HG03571 (cell line): Measurements from ENCODE around the gene COLEC12.
"Not testable (repeated sequence)": the region's sequence is repeated elsewhere in the genome, so short reads cannot be mapped to it uniquely, and the experiment has no call there.

Source experiments
- ATAC-seq: cut with Tn5 transposase; IDR thresholded peaks from one replicate; pipeline ENCODE4 v1.9.1; 2021; ENCODE audit not compliant: unreplicated experiment

Gene COLEC12

GRCh38 chr18:294566-294965, 205.9 kb downstream of the COLEC12 start:
- no peak for ATAC-seq

GRCh38 chr18:293536-293935, 207.0 kb downstream of the COLEC12 start:
- ATAC-seq, result no peak

- ATAC-seq, result no peak
Observed at GRCh38 chr18:292271-292670, 208.2 kb downstream of the COLEC12 start.

- ATAC-seq, result not testable (repeated sequence)
Observed at GRCh38 chr18:289970-290369, 210.5 kb downstream of the COLEC12 start.

- no peak for ATAC-seq
Observed at GRCh38 chr18:289026-289425, 211.5 kb downstream of the COLEC12 start.

GRCh38 chr18:286515-287310, 213.8 kb downstream of the COLEC12 start:
- ATAC-seq, result no peak

- no peak for ATAC-seq
Observed at GRCh38 chr18:285817-286216, 214.7 kb downstream of the COLEC12 start.

- no peak for ATAC-seq
Observed at GRCh38 chr18:275486-275885, 225.0 kb downstream of the COLEC12 start.

GRCh38 chr18:274313-274712, 226.2 kb downstream of the COLEC12 start:
- no peak for ATAC-seq

GRCh38 chr18:273525-273924, 227.0 kb downstream of the COLEC12 start:
- ATAC-seq, result no peak

- no peak for ATAC-seq
Observed at GRCh38 chr18:272650-273049, 227.9 kb downstream of the COLEC12 start.

GRCh38 chr18:269480-270095, 230.9 kb downstream of the COLEC12 start:
- no peak for ATAC-seq

GRCh38 chr18:267688-268552, 232.6 kb downstream of the COLEC12 start, which contains the start of gene THOC1:
Gene THOC1, minus strand, starts transcription at chr18:268047. Its CDS starts 28 bp downstream, at chr18:268019.
- ATAC-seq, result peak; percentile 87

- ATAC-seq, result peak; percentile 23
Observed at GRCh38 chr18:267380-267687, 233.2 kb downstream of the COLEC12 start.
